HG03196 (cell line): ENCODE results near the gene OR4F17.
"Not testable (repeated sequence)": the region's sequence is repeated elsewhere in the genome, so short reads cannot be mapped to it uniquely, and the experiment has no call there.

Source experiments
- ATAC-seq: cut with Tn5 transposase; IDR thresholded peaks from one replicate; pipeline ENCODE4 v1.9.1; 2021; ENCODE audit not compliant: unreplicated experiment

The OR4F17 gene, protein sequence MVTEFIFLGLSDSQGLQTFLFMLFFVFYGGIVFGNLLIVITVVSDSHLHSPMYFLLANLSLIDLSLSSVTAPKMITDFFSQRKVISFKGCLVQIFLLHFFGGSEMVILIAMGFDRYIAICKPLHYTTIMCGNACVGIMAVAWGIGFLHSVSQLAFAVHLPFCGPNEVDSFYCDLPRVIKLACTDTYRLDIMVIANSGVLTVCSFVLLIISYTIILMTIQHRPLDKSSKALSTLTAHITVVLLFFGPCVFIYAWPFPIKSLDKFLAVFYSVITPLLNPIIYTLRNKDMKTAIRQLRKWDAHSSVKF

DNA sequence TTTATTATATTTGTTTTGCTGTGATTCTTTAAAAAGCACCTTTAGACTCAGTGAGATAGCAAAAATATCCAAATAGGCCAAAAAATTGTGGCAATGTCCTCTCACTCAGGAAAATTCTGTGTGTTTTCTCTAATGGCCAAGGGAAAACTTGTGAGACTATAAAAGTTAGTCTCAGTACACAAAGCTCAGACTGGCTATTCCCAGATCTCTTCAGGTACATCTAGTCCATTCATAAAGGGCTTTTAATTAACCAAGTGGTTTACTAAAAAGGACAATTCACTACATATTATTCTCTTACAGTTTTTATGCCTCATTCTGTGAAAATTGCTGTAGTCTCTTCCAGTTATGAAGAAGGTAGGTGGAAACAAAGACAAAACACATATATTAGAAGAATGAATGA, at the start of gene OR4F17:
Gene OR4F17, plus strand, starts transcription at position 301 of the 400 bp plus-strand sequence. CDS start 3,575 bp downstream, outside the sequence.
- not testable (repeated sequence) for ATAC-seq

DNA sequence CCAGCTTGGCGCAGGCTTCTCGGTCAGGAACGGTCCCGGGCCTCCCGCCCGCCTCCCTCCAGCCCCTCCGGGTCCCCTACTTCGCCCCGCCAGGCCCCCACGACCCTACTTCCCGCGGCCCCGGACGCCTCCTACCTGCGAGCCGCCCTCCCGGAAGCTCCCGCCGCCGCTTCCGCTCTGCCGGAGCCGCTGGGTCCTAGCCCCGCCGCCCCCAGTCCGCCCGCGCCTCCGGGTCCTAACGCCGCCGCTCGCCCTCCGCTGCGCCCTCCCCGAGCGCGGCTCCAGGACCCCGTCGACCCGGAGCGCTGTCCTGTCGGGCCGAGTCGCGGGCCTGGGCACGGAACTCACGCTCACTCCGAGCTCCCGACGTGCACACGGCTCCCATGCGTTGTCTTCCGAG, 36.1 kb upstream of the OR4F17 start:
- not testable (repeated sequence) for ATAC-seq

DNA sequence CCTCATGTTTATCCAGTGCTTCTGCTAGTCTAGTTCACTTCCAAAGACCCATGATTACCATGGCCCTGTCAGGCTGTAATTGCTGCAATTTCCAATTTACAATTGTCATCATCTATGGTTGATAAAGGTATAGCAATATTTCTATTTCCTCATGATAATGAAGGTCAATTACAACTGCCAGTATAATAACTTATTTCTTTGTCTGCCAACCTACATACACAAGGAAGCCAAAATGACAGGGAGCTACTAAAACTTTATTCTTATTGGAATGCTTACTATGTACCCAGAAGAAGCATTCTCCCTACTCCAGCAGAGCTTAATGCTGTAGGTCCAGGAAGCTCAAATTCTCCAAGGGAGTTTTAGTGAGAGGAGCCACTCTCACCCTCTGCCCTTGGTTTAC, 24.0 kb upstream of the OR4F17 start:
- ATAC-seq: not testable (repeated sequence)

DNA sequence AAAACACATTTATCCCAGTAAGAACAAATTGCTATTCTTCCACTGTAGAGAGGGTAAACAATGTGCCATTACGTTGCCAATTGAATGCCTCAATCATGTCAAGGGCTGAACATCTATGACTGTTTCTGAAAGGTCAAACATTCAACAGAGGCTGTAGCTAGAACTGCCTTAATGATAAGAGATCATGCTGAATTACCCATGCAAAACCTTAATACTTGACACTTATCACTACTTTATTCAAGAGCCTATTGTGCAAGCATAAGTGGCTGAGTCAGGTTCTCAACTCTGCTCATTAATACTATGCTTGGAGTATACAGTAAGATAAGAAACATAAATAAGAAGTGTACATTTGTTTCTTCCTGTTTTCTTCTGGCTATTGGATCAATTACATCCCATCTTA, 23.3 kb upstream of the OR4F17 start:
- not testable (repeated sequence) for ATAC-seq

DNA sequence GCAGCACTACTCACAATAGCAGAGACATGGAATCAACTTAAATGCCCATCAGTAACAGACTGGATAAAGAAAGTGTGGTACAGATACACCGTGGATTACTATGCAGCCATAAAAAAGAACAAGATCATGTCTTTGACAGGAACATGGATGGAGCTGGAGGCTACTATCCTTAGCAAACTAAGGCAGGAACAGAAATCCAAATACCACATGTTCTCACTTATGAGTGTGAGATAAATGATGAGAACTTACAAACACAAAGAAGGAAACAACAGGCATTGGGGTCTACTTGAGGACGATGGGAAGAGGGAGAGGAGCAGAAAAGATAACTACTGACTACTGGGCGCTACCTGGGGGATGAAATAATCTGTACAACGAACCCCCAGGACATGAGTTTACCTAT, 16.2 kb upstream of the OR4F17 start:
- ATAC-seq: not testable (repeated sequence)

DNA sequence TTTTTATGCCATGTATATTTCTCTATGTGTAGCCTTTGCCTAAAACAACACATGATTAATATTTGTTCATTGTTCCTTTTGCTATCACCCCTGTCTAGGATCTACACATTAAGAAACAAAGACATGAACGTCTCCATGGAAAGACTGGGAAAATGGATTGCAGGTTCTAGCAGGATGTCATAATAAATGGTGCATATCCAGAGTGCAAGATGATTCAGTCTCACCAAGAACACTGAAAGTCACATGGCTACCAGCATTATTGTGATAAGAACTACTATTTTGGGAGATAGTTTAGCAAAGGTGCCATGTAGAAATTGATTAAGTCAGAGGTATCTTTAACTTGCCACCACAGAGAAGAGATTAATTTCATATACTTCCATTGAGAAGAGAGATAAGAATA, 12.1 kb upstream of the OR4F17 start:
- ATAC-seq: not testable (repeated sequence)

DNA sequence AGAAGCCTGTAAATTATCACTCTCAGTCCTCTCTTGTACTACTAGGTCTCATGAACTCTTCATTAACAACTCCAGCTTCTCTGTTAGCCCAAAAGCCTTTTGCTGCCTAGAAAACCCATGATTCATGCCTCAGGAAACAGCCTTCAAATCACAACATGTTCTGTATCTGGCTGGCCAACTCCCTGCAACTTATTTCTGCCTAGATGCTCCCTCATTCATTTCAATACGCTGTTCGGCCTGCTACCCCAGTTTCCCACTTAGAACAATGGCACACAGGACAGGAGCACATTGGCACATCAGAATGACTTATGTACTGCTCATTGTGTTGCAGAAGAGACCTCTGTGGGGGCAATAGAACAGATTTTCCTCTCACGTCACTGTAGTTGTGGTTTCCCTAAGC, 9.3 kb upstream of the OR4F17 start:
- not testable (repeated sequence) for ATAC-seq

DNA sequence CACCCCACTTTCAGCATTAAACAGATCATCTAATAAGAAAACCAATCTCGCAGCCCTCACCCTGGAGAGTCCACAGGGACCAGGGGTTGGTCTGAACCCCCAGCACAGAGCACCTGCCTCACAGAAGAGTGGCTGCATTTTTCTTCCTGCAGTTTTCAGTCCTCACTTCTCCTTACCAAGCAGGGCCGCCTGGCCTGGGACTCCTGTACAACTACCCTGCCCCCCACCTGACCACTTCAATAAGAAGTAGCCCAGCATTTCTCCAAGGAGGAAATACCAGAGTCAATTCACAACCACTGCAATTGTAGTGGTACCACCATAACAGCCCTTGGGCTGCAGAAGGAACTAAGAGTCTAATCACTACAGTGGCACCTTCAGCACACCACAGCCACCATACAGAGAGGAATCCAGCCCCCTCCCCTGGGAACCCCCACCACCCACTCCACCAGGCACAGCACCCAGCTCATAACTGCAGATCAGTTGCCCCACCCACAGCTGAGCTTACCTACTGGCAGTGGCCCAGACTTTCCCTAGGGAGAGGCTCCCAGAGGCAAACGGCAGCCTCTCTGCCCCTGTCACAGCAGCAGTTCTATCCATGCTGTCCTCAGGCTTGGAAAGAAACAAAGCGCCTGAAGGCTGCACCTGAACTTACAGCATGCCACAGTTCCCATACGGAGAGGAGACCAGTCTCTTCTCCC, 13.7 kb downstream of the OR4F17 start:
- not testable (repeated sequence) for ATAC-seq
